CD4-positive, alpha-beta T cell treated with Interleukin-15 for 4 hours (primary cell): ENCODE measurements around the gene CACNA1A.
"Not testable (repeated sequence)": the region's sequence is repeated elsewhere in the genome, so short reads cannot be mapped to it uniquely, and the experiment has no call there.

Experiments used
- DNase-seq: peaks from one replicate; pipeline ENCODE4 v3.0.0-alpha.2; 2020; ENCODE audit warnings: low spot score

The CACNA1A gene

DNA sequence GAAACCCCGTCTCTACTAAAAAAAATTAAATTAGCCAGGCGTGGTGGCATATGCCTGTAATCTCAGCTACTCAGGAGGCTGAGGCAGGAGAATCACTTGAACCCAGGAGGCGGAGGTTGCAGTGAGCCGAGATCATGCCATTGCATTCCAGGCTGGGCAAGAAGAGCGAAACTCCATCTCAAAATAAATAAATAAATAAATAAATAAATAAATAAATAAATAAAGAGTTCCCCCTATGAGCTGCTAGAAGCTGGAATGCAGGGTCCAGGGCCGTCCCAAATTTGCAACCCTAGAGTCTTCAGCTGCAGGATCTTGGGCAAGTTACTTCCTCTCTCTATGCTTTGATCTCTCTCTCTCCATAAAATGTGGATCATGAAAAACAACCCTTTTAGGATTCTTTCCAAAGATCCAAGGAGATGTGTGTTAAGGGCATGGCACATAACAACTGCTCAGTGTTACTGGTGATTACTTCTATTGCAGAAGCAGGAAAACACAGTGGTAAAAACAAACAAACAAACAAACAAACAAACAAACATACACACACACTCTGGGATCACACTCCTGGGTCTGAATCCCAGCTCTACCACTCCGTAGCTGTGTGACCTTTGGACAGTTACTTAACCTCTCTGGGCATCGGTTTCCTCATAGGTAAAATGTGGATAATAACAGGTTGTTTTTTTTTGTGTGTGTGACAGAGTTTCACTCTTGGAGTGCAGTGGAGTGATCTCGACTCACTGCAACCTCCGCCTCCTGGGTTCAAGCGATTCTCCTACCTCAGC, 78.8 kb downstream of the CACNA1A start:
- DNase-seq, result no peak

DNA sequence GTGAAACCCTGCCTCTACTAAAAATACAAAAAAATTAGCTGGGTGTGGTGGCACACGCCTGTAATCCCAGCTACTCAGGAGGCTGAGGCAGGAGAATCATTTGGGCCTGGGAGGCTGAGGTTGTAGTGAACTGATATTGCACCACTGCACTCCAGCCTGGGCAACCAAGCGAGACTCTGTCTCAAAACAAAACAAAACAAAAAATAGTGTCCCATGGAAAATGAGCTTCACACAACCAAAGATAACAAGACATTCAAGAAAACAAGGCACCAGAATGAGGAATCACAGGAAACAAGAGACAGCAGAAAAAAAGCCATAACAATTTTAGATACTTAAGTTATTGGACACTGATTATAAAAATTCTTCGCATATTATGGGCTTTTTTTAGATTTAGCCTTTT, 80.4 kb downstream of the CACNA1A start:
- DNase-seq, result not testable (repeated sequence)

DNA sequence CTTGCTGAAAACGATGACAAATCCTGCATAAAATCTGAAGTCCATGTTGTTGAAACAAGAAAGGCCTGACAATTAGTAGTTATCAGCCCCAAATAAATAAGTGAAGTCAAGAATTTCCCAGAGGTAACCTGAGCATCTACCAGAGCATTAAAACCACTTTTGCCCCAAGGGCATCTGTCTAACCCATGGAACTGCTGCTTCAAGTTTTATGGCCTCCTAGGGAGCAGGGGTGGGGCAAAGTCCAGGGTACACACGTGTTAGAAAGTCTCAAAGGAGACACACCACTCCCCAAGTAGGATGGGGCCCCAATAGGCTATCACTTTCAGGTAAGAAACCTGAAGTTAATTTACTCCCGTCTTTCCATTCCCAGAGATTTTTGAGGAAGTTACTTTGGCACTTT, 81.1 kb downstream of the CACNA1A start:
- no peak for DNase-seq

DNA sequence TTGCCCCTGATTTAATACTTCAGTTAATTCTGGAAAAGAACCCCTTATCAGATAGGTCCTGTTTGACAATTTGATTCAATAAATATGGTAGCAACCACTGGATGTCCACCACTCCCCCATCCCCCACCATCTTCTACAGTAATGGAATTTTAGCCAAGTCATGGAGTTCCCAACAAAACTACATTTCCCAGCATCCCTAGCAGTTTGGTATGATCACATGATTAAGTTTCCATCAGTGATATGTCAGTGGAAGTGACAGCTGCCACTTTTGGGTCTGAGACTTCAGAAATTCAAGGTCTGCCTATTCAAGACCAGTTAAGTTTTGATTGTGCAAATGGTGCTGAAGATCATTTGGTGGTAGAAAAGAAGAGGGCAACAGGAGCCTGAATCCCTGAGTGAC, 85.5 kb downstream of the CACNA1A start:
- no peak for DNase-seq

DNA sequence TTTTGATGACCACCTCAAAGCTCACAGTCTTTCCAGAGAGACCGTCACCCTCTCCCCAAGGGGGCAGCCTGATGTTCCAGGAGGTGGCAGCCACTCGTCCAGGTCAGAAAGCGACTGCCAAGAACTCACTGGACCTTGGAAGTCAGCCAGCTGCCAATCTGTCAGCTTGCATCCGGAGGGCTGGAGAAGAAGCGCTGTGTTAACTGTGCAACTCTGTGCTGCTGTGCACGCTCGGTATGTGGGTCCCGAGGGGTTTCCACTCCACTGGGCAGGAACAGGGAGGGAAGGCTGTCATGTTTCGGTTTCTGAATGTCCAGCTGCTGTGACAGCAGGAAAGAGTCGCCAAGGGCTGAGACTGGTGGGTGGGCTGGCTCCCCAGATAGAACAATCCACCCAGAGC, 89.2 kb downstream of the CACNA1A start:
- no peak for DNase-seq

DNA sequence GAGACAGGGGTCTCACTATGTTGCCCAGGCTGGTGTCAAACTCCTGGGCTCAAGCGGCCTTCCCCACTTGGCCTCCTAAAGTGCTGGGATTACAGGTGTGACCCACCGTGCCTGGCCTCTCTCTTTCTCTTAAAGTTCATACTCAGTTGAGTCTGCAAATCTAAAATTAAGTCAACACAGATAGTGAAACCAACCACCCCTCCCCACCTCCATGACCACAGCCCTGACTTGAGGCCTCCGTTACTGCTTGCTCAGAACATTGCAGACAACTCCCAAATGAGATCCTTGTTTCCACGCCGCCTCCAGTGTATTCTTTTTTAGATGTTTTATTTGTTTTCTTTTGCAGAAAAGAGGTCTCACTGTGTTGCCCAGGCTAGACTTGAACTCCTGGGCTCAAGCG, 94.4 kb downstream of the CACNA1A start:
- no peak for DNase-seq

DNA sequence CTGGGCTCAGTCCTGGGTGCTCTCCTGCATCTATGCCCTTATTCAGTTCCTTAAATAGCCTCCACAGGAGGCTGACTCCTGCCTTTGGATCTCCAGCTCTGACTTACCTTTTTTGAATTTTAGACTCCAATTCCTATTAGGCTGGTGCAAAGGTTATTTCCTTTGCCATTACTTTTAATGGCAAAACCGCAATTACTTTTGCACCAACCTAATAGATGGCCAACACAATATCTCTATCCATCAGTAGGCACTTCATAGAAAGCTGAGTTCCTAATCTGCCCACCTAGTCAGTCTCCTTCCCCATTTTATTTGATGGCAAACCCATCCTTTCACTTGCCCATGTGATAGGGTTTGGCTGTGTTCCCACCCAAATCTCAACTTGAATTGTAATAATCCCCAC, 95.3 kb downstream of the CACNA1A start:
- no peak for DNase-seq

DNA sequence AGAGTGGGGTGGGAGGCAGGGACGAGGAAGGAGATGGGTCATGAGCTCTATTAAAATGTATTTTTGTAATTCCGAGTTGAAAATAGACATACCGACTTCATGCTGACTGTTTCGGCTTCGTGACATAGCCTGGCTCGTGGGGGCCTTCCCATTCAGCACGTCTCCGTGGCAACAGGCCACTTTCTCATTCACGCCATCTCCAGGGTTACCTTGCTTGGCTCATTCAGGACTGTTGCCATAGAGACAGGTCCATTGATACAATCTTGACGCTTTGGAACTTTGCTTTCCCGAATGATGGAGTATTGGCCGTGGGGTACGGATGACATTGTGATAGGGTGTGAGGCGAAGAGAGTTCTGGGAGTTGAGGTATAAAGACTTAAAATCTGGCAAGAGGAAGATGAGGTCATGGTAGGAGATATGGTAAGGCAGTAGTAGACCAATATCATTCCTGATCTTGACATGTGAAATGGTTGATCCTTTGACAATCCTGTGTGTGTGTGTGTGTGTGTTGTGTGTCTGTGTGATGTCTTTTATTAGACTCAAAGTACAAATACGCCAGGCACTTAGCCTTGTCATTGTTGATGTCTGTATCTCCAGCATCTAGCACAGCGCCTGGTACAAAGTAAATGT, 97.3 kb downstream of the CACNA1A start:
- DNase-seq, result no peak

DNA sequence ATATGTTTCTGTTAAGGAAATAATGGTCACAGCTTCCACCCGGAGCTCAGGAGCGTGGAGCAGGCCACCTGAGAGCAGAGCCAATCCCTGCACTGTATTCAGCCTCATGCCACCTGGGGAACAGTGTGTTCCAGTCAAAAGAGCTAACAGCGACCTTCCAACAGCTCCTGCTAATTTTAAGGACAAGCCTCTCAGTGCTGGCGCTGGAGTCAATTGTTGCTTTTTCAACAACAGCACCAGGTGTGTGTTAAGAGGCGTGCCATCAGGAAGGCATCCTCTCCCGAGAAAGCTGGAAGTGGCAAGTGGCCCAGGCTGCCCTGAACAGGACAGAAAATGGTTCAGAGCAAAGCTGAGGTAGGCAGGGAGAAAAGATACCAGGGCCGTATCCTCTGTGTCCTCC, 102.0 kb downstream of the CACNA1A start:
- no peak for DNase-seq

DNA sequence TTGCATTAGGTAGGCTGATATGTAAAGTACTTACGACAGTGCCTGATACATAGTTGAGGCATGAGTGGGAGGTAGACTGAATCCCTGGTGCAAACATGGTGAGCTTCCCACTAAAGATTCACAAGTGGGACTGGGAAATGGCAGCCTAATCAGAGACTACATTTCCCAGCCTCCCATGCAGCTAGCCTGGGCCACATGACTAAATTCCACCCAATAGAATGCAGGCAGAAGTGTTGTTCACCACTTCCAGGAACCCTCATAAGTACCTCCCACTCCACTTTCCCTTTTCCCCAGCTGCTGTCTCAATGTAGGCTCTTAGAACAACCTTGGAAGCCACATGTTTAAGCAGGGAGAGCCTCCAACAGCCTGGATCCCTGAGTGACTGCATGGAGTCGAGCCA, 104.9 kb downstream of the CACNA1A start:
- DNase-seq, result no peak

DNA sequence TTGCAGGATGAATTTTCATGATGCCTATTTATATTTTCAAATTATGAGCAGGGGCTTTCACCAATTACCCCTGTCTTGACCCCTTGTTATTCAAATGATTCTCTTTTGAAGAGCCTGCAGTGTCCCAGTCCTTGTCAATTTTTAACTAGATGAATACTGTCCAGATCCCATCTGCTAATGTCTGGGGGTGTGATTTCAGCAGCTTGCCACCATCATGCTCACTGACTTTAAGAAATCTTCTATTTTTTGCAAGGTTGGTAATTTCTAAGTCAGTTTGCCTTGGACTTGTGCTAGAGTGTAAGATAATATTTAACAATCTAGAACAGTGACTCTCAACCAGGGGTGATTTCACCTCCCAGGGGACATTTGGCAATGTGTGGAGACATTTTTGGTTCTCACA, 106.0 kb downstream of the CACNA1A start:
- DNase-seq, result no peak

DNA sequence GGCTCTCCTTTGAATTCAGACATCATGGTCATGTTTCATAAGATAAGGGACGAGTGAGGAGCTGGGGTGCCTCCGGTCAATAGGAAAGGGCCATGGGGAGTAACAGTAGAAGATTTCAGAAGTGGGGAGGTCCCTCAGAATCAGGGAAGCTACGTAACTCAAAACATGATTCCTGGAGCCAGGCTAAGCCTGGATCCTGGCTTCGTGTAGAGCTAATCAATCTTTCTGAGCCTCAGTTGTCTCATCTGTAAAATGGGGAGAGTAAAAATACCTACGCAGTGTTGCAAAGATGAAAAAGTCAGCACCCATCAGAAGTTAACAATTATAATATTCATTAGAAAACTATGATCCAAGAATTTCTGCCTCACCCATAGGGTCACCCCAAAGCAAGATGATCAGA, 106.5 kb downstream of the CACNA1A start:
- no peak for DNase-seq

DNA sequence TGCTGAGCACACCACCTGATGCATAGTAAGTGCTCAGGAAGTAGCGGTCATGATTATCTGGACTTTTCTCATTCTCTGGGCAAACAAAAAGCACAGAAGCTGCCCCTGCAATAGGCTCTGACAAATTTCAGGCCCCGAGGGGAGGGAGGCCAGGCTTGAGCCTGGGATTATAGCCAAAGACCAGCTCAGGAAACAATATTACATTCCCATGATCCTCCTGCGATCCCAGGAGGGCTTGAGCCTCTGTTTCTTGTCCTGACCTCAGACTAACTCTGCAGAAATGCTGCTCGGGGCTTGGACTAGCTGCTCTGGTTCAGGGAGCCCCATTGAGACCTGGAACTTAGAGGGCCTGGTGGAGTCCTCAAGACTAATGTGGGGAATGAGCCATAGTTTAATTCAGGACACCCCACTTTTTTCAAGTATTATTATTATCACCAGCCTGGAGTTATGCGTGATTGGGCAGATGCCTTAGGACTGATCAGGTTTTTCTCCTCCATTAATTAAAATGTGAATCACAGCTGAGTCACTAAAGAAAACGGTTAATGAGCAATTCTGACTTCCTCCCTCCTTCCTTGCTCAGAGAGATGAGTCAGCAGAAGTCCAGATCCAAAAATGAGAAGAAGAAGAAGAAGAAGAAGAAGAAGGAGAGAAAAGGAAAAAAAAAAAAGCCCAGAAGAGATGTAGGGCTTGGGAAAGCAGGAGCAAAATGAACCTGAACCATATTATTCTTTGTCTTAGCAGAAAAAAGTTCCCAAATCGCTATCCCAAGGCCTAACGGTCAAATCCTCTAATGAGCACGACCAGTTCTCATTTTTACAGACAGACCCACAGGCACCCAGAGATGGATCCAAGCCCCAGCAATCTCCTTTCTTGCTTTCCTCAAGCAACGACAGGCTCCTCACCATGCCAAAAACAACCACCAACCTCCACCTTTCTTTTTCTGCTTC, 107.2 kb downstream of the CACNA1A start:
- no peak for DNase-seq

DNA sequence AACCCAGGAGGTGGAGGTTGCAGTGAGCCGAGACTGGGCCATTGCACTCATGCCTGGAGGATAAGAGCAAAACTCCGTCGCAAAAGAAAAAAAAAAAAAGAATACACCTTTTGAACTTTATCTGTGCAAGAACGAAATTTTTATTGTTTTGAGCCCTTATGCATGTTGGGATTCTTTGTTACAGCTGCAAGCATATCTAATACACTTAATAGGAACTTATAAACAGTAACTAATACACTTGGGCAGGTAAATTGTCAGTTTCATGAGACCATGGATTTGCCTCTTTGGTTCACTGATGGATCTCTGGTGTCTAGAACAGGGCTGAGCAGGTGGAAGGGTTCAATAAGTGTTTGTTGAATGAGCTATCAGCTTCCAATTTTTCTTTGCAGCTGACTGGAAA, 108.1 kb downstream of the CACNA1A start:
- no peak for DNase-seq

DNA sequence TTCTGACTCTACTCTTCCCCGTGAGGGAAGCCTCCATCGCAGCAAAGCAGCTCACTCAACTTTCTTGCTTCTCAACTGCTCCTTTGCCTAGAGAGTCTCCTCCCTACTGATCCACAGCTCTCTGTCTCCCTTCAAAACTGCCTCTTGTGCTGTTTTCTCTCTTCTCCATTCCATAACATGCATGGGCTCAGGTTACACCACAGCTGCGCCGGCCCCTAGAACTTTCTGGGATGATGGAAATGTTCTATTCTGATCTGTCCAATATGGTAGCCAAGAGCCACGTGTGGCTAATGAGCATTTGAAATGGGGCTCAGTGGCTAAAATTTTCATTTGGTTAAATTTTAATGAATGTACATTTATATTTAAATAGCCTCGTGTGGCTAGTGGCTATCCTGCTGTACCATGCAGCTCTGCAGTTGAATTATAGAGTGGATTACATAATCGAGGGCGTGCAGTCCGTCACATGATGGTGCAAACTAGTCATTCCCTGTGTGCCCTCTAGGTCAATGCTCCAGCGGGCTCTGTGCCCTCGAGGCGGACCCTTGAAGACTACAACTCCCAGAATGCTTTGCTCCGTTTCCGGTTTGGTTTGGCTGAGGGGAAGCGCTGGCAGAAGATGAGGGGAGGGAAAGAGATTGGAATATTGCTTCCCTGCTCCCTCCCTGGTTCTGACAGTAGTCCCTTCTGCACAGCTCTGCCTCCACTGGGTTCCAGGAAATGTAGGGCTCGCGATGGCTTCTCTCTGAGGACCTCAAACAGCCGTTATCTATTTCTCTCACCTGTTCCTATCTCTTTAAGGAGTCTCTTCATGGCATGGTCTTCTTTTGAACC, 109.8 kb downstream of the CACNA1A start:
- DNase-seq, result no peak

DNA sequence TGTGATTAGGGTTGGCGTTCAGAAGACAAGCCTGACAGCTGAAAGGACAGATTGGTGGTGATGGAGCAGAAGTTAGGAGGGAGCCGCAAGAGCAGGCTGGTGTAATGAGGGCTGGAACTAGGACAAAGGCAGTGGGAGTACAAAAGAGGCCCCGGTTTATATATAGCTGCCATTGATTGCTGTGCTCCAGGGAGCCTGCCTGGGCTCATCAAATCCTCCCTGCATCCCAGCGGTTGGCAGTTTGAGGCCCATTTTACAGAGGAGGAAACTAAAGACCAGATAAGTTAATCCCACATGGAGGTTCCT, 123.7 kb downstream of the CACNA1A start:
- no peak for DNase-seq

DNA sequence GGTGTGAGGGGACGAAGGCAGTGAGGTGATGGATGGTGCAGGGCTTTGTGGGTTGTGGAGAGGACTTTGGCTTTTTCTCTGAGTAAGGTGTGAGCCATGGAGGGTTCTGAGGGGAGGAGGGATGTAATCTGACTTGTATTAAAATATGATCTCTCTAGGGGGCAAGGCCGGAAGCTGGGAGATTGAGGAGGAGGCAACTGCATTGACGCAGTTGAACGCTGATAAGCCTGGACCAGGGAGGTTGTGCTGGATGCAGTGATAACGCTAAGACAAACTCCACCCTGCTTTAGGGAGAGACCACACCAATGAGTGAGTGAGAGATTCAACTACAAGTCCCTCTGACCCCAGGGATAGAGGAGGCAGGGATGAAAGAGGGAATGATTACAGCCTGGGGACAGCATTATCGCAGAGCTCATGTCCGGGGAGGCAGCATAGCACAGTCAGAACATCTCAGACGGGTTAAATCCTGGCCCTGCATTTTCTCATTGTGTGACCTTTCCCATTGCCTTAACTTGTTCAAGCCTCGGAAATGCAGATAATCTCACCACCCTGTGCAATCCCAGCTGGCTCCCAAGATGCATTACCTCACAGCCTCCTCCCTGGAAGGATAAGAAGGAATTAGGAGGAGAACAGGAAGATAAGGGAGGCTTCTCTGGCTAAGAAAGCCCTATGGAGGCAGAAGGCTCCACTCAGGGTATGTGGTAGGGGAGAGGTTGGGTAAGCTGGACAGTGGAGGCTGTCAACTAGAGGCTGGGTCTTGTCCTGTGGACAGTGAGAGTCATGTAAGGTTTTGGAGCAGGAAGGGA, 124.2 kb downstream of the CACNA1A start:
- DNase-seq, result no peak

DNA sequence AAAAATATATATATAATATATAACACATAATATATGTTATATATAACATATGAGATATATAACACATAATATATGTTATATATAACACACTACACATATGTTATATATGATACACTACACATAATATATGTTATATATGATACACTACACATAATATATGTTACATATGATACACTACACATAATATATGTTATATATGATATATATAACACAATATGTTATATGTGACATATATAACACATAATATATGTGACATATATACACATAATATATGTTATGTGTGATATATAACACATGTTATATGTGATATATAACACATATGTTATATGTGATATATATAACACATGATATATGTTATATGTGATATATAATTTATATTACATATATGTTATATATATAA, 129.7 kb downstream of the CACNA1A start:
- no peak for DNase-seq

DNA sequence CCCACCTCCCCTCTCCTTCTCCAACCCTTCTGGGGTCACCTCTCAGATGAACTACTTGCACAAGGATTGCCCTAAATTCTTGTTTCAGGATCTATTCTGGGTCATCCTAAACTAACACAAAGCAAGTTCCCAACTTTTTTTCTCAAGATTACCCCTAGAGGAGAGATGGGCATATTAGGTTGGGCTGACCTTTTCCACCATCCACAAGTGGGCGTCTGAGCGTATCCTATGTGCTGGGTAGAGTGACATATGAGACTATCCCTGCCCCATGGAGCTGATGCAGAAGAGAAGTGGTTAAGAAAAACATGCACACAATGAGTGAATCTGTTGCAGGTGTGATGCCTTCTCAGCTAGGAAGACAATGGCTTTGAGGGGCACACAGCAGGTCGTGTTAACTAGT, 132.7 kb downstream of the CACNA1A start:
- DNase-seq, result no peak

DNA sequence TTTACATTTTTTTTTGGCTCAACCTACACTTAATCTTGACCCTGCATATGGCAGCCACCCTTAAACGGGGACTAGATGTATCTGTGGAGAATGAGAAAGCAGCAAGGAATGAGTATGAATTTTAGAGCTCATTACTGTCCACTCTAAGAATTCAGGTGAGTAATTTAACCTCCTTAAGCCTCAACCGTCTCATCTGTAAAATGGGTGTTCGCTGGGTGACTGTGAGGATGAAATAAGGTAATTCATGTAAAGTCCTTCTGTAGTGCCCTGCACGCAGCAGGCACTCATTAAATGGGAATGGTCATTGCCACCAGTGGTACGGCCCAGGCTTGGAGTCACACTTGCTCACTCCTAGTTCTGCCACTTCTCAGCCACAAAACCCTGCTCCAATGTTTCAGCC, 135.3 kb downstream of the CACNA1A start:
- DNase-seq, result no peak

DNA sequence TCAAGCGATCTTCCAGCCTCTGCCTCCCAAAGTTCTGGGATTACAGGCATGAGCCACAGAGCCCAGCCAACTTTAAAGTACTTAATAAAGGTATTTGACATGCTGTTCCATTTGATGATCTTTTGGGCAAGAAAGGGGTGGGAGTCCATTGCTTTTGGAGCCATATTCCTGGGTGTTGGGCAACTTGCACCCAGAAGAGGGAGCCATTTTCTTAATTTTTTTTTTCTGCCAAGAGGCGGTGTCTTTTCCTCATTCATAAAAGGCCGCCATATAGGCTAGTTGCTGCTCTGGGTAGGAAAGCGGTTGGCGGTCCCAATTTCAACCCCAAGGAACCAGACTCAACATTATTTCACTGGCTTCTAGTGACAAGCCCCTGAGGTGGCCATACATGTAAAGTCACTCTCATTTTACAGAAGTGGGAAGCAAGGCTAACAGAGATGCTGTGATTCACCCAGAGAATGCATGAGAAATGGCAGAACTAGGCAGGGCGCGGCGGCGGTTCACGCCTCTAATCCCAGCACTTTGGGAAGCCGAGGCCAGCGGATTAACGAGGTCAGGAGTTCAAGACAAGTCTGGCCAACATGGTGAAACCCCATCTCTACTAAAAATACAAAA, 139.6 kb downstream of the CACNA1A start:
- no peak for DNase-seq
